NCI-H2081 (cell line): ENCODE measurements around the gene NOTCH2.
A peak's percentile ranks its signal among the peaks of the same experiment; 100 is the strongest.
"Not testable (repeated sequence)": the region's sequence is repeated elsewhere in the genome, so short reads cannot be mapped to it uniquely, and the experiment has no call there.

ENCODE experiments used
- DNase-seq, 2 experiments: peaks; one replicate each; lab custom pipeline; 2025; lab: John Stamatoyannopoulos, UW

Gene NOTCH2

DNA sequence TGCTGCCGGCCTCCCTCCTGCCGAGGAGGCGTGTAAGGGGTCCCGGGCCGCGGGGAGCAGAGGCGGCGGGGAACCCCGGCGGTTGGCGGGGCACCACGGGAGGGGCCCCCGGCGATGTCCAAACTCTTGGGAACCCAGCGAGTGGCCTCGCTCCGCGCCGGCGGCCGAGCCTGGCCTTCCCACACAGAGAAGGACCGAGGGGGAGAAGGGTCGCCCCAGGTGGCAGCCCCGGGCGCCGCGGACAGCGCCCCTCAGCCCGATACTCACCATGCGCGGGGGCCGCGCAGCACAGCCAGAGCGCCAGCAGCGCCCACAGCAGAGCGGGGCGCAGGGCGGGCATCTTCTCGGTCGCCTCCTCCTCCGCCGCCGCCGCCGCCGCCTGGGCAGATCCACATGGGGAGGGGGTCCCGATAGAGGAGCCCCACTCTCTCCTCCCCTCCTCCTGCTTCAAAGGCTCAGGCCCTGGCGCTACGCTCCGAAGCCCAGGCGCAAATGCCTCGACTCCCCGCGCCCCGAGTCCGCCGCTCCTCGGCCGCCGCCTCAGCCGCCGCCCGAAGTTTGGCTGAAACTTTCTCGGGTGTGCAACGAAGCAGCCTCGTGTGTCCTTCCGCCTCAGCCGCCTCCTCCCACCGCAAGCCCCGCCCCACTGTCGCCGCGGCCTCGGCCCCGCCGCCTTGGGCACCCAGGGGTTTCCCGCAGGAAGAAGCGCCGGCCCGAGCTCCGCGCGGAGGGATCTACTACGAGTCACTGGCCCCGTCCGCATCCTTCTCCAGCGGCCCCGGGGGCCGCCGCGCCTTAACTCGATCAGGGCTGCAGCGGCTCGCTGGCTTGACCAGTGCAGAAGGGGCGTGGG, at the start of gene NOTCH2:
Gene NOTCH2, minus strand, starts transcription at position 596 of the 853 bp plus-strand sequence. Its CDS starts 256 bp downstream, at position 340.
- peak in 1 of 2 experiments; percentile 6 for DNase-seq

- not testable (repeated sequence) for DNase-seq
These were observed 48.1 kb upstream of the NOTCH2 start for GRCh38 chr1:120117371-120118177.

GRCh38 chr1:120116094-120116493, 46.6 kb upstream of the NOTCH2 start:
- not testable (repeated sequence) for DNase-seq

DNA sequence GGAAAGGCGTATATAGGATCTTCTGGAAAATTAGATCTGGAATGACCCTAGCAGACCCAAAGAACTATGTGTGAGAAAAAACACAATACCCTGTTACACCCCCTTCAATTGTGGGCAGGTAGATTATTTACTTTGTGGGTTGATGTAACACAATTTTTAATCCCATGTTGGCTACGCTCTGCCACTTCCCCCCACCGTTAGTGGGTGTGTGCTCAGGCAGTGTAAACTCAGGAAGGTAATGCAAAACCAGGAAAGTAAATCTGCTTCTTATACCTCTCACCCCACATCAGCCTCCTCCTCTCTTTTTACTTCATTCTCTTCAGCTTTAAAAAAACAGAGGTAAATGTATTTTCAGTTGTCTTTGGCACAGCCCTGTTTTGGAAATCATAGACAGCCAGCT, 43.7 kb upstream of the NOTCH2 start:
- DNase-seq: not testable (repeated sequence)

GRCh38 chr1:120112212-120112611, 42.8 kb upstream of the NOTCH2 start:
- DNase-seq: not testable (repeated sequence)

DNA sequence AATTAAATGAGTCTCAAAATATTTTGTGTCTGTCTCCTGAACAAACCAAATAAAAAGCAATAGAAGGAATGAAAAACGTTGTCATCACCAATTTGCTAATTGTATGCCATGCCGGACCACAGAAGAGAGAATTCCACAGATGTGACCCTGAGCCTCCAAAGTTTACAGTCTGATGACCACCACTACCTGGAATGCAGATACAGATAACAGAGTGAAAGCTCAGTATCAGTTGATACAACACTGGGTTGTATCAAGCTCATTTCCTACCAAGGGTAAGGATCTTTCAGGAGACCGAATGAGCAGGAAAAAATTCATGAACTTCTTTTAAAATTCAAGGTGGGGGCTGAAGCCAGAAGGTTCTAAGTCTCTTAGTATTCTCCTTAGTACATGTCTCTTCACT, 42.3 kb upstream of the NOTCH2 start:
- DNase-seq: not testable (repeated sequence)

- DNase-seq: not testable (repeated sequence)
These were observed 41.5 kb upstream of the NOTCH2 start for GRCh38 chr1:120111008-120111407.

DNA sequence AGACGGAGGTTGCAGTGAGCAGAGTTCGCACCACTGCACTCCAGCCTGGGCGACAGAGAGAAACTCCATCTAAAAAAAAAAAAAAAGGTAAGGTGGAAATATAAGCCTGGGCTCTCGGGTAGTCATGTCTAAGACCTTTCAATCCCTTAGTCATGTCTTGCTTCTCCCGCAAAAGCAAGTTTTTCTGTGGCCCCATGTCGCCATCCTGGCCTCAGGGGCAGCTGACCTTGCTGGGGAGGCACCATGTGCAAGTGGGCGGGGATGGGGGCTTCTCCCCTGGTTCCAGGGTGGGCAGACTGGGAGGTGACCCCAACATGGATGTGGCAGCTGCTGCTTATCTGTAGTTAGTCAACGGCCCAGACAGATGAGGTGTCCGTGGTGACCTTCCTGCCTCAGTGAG, 40.2 kb upstream of the NOTCH2 start:
- not testable (repeated sequence) for DNase-seq

DNA sequence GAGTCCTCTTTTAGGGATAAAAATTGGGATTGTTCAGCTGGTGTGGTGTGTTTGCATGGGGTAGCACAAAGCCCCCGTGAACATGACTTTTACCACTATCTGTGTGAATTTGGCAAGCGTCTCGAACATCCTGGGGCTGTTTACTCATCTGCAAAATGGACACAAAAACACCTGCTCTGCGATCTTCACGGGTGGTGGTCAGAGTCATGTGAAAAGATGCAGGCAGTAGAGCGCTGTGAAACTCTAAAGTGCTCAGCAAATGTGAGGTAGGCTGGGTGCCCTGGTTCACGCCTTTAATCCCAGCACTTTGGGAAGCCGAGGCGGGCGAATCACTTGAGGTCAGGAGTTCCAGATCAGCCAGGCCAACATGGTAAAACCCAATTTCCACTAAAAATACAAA, 39.7 kb upstream of the NOTCH2 start:
- DNase-seq: not testable (repeated sequence)

DNA sequence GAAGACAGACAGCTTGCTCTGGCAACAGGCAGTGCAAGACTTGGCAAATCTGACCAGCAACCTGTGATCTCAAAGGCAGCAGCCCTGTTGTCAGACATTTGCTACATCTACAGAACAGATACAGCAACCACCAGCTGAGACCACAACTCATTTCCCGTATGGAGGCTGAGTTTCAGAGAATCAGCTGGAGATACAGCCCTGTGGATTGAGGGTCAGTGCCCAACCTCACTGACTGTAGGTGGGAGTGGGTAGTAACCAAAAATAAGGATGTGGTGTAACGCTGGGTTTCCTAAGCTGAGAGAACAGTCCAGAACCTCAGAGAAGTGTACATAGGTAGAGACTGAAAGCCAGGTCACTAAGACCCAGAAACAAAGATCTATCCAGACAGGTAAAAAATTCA, 35.8 kb upstream of the NOTCH2 start:
- DNase-seq: not testable (repeated sequence)

- not testable (repeated sequence) for DNase-seq
These were observed 34.3 kb upstream of the NOTCH2 start for GRCh38 chr1:120103768-120104167.

GRCh38 chr1:120101593-120101992, 32.1 kb upstream of the NOTCH2 start:
- DNase-seq: not testable (repeated sequence)

DNA sequence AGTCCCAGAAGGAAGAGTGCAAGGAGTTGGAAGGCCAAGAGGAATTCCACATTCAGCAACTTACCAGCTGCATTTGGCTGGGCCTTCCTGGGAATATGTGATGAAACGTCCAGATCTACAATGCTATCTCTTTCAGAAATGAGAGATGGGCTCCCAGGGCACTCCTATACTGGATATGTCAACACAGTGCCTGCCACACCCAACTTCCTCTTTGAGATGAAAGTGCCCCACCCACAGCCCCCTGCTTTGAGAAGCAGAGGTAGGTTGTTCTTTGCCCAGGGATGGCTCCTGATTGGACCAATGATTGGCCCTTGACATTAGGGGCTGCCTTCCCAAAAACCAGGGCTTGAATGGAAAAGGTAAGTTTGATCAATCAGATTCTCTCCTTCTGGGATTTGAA, 31.1 kb upstream of the NOTCH2 start:
- DNase-seq: not testable (repeated sequence)

- DNase-seq: not testable (repeated sequence)
These were observed 29.7 kb upstream of the NOTCH2 start for GRCh38 chr1:120098986-120099759.

- not testable (repeated sequence) for DNase-seq
These were observed 27.6 kb upstream of the NOTCH2 start for GRCh38 chr1:120096981-120097545.

DNA sequence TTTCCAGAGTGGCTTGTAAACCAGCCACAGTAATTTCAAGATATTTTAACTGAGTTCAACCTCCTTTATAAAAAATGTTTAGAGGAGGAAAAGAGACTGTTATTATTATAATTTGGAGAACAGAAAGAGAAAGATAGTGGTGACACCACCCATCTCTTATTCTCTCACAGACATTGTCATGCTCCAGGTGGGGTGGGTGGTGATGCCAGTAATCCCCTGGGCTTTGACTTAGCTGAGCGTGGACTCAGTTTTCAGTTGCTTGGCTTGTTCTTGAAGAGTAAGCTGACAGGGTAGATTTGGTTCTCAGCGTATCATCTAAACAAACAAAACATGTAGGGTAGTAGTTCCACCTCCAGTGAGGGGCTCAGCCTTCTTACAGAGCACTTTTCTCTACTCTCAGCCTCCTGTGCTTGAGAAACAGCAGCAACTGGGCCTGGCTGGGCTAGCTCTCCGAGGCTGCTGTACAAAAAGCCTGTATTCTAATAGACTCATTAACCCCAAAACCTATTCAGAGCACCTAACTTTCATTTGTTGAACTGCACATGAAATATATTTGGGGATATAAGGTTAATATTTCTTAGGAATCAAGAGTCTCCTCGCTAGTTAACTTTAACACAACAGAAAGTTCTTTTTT, 24.2 kb upstream of the NOTCH2 start:
- not testable (repeated sequence) for DNase-seq

DNA sequence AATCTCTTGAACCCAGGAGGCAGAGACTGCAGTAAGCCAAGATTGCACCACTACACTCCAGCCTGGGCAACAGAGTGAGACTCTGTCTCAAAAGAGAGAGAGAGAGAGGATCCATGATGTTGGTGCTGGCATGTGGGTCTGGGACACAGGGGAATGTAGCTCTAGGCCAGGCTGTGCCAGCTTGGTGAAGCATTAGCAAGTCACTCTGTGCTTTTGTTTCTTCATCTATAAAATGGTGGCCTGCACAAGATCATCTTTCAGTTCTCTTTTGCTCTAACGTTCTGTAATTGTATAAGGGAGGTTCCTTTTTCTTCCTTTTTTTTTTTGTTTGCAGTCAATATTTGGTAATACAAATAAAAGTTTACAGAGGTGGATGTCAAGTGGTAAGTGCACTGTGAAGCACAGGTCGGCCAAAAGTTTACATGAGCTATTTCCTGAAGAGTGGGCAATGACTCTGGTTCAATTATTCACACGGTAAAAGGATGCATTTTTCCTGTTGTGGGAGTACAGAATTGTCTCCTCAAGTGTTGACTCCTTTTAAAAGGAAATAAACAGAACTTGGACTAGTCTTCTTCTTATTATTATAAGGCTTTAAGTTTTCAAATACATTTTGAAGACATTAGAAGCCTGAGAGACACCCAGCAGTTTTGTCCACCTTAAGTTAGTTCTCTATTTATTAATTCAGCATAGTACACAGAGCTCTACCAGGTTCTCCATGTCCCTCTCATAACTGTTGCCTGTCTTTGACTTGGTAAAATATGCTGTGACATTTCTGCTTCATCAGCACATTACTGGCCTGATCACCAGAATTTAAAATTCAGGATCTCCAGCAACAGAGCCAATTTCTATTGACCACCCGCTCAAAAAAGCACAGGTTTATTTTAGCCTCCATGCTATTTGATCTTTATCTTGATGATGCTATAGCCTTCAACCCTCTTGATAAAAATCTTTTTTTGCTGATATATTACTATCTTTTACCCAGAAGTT, 23.1 kb upstream of the NOTCH2 start:
- DNase-seq: not testable (repeated sequence)

DNA sequence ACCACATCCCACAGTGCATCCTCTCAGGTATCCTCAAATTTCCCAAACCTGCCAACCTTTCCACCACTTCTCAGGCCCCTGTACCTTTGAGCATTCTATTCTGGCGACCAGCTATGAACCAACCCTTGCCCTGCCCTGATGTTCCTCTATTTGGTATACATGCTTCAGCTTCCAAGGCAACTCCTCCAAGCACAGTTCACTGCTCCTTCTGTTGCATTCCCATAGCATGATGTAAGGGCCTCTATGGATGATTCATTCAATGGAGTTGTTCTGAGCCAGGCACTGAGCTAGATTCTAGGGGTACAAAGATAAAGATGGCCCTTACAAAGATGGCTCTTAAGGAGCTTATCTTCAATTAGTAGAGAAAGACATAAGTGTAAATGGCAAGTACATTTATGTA, 21.4 kb upstream of the NOTCH2 start:
- DNase-seq: not testable (repeated sequence)

GRCh38 chr1:120087959-120088358, 18.5 kb upstream of the NOTCH2 start:
- DNase-seq: not testable (repeated sequence)

- DNase-seq: not testable (repeated sequence)
These were observed 405 bp upstream of the NOTCH2 start for GRCh38 chr1:120069920-120070214.
